GM18511 (cell line): Measurements from ENCODE around the gene GRIN2C.
"Not testable (repeated sequence)": the region's sequence is repeated elsewhere in the genome, so short reads cannot be mapped to it uniquely, and the experiment has no call there.

Experiments used
- ATAC-seq: cut with Tn5 transposase; IDR thresholded peaks from one replicate; pipeline ENCODE4 v1.9.1; 2021; ENCODE audit warnings: mild to moderate bottlenecking, moderate library complexity; ENCODE audit not compliant: unreplicated experiment

Gene GRIN2C

DNA sequence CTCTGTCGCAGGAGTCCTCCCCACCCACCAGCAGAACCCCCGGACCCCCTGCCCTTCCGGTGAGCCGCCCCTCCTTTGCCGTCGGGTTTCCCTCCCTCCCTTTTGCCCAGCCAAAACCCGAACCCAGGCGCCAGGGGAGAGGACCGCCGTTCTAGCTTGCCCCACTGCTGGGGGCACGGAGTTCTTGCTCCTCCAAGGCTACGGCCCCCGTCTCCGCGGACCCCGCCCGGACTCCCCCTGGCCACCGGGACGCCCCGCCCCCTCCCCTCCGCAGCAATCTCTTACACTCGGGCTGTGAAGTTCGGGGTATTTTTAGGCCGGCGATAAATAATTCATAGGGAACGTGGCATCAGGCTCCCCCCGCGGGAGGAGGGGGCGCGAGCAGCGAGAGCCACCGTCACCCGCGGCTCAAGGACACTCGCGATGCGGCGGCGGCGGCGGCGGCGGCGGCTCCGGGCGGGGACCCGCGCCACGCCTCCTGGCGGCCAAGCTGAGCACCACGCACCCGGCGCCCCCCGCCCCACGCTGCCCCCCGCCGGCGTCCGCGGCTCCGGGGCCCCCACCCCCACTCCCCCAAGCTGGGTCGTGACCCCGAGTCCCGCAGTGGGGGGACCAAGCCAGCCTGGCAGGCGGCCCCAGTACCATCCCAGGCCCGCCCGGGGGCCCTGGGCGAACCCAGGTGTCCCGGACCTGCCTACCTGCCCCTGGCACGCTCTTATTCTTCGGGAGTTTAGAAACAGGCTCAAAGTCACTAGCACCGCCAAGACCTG is at the start of gene GRIN2C:
Gene GRIN2C (minus strand): TSS at position 427 of the 770 bp plus-strand sequence. CDS start 4,793 bp downstream, outside the sequence.
- ATAC-seq = no peak

DNA sequence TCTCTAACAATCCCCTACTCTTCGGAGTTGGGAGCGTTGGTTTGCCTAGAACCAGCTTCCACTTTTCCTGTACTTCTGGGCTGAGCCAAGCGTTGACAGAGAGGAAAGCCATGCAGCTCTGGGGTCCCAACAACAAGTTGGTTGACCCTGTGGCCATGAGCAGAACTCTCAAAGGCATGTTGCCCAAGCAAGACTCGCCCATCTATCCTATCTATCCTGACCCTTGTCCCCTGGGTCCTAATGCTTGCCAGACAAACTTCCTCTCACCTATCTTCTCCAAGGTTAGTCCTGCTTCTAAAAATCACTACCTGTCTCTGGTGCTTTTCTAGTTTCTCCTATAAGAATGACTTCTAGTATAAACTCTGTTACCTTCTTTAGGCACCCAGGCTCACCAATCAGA is 49.4 kb upstream of the GRIN2C start:
- ATAC-seq = not testable (repeated sequence)

DNA sequence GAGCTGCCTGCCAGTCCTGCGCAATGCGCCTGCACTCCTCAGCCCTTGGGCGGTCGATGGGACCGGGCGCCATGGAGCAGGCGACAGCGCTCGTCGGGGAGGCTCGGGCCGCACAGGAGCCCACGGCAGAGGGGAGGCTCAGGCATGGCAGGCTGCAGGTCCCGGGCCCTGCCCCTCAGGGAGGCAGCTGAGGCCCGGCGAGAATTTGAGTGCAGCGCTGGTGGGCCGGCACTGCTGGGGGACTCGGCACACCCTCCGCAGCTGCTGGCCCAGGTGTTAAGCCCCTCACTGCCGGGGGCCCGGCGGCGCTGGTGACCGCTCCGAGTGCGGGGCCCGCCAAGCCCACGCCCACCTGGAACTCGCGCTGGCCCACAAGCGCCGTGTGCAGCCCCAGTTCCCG is 47.3 kb upstream of the GRIN2C start:
- no peak for ATAC-seq

DNA sequence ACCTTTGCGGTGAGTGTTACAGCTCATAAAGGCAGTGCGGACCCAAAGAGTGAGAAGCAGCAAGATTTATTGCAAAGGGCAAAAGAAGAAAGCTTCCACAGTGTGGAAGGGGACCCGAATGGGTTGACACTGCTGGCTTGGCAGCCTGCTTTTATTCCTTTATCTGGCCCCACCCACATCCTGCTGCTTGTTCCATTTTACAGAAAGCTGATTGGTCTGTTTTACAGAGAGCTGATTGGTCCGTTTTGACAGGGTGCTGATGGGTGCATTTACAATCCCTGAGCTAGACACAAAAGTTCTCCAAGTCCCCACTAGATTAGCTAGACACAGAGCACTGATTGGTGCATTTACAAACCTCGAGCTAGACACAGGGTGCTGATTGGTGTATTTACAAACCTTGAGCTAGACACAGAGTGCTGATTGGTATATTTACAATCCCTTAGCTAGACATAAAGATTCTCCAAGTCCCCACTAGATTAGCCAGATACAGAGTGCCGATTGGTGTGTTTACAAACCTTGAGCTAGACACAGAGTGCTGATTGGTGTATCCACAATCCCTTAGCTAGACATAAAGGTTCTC is 46.6 kb upstream of the GRIN2C start:
- not testable (repeated sequence) for ATAC-seq

DNA sequence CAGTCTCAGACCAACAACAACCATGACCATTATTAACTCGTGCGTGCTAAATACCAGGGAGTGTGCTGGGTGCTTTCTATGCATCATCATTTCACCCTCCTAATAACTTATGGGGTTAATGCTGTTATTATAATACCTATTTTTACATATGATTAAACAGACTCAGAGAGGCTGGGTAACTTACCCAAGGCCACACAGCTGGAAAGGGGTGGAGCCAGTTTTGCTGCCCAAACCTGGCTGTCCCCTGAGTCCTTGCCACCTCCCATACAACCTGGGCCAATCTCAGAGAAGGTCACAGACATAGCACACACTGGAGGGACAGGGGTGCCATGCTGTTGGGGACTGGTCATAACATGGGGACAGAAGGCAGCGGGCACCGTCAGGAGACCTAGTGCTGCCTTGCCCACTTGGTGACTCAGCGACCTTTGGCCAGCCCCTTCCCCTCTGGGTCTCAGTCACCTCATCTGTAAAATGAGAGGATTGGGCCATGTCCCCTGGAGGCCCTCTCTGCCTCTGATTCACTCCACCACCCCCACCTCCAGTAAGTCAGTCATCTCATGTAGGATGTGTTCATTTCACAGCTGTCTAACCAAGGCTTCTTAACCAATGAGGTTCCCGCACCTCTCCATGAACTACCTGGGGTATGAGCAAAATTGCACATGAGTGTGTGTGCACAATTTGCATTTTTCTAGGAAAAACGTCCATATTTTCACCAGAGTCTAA is 45.2 kb upstream of the GRIN2C start:
- no peak for ATAC-seq

DNA sequence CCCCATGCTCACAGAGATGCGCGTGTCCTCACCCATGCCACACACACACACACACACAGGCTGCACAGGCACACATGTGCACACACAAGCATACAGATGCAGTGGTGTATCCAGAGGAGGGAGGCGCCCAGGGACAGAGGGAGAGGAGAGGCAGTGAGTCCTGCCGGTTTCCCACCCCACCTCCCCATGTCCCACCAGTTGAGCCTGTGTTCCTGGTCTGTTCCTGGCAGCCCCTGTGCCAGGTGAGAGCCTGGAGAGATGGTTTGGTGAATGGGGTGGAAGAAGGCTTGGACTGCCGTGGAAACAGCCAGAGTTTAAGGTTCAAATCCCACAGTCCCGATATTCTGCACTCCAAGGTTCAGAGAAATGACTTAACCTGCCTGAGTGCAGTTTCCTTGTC is 44.0 kb upstream of the GRIN2C start:
- no peak for ATAC-seq

DNA sequence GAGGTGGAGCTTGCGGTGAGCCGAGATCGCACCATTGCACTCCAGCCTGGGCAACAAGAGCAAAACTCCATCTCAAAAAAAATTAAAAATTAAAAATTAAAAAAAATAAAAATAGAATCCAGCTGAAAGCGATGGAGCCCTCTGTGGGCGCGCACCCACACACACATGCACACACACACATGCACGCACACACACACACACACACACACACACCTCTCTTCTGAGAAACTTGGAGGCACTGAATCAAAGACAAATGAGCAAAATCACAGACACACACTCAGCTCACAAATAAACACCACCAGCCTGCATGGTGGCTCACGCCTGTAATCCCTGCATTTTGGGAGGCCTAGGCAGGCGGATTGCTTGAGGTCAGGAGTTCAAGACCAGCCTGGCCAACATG is 43.3 kb upstream of the GRIN2C start:
- no peak for ATAC-seq

DNA sequence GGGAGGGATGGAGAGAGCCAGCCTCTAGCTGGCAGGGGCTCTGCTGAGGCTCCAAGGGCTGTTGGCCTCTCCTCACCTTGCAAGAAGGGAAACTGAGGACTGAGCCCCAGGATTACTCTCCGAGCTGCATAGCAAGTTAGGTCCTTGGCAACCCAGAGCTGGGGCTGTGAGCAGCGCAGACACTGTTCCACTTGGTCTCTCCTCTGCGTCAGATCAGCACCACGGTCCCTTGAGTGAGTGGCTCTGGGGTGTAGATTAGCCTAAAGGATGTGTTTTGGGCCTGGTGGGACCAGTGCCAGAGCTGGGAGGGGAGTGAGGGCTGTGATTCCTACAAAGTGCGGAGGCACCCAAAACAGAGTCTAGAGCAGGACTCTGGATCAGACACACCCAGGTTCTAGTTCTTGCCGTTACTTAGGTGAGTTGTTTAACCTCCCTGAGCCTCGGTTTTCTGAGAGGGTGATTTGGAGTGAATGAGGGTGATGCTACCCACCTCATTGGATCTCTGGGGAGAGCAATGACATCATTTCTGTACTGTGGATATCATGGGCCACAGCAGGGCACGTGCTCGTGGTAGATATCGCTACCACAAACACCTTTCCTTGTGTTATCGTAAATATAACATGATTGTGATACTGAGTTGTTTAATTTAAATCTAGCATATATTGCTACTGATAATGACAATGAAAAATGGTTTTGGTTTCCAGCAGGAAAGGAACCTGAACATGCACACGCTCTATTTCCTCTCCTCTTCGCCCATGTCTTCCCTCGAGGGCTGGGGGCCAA is 41.9 kb upstream of the GRIN2C start:
- ATAC-seq = no peak

DNA sequence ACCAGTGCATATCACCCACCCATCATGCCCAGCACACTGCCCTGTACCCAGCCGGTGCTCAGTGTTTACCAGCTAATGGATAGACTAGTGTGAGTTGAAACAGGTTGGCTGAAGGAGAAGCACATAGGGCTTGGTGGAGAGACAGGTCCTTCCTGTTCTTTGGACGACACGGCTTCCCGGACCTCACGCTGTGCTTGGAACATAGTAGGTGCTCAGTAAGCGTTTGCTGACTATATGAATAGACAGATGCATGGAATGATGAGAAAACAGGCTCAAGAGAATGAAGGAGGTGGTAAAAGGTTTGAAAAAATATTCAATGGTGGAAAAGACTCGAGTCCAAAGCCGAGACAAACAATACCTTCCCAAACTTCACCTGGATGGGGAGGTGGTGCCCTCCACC is 40.5 kb upstream of the GRIN2C start:
- no peak for ATAC-seq

DNA sequence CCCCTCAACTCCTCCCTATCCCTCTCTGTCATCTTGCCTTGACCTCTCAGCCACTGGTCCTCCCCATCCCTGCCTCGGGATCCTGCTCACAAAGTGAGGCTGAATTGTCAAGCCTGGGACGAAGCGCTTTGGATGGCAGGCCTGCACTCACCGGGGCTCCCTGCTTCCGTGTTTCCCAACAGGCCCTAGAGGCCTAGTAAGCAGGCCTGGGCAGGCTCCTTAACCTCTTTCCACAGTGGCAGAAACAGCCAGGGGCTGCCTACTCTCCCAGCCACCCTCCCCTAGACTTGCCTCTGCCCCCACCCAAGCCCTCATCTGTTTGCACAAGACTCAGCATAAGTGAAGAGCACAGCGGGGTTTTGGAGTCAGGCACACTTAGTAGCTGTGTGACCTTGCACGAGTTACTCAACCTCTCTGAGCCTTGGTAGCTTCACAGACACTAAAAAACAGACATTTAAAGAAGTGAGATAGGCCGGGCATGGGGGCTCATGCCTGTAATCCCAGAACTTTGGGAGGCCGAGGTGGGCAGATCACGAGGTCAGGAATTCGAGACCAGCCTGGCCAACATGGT is 38.8 kb upstream of the GRIN2C start:
- no peak for ATAC-seq

DNA sequence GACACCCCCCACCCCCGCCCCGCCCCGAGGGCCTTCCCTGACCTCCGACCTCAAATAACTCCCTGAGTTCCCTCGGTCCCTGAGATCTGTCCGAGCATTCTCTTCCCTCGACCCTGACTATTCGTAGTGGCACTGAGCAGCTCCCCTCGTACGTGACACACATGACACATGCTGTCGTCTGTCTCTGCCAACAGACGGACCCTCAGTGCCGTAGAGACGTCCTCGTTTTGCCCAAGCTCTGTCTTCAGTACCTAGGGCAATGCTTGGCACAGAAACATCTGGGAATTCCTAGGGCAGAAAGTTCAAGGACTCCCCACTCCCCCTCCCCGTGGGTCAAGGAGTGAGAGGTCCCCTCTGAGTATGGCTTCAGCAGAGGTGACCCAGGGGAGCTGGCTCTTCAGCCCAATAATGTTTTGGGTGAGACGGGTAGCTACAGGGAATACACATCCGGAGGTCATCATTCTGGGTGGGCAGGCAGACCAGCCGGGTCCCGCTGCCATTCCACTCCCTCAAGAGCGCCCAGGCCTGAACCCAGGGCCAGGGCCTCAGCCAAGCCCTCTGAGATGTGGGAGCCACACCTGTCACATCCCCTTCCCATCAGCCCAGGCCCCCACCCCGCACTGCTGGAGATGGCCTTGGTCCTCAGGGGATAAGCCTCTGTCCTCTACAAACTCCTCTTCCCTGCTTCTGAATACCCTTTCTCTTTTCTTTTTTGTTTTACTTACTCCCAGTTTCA is 34.4 kb upstream of the GRIN2C start:
- ATAC-seq = no peak

DNA sequence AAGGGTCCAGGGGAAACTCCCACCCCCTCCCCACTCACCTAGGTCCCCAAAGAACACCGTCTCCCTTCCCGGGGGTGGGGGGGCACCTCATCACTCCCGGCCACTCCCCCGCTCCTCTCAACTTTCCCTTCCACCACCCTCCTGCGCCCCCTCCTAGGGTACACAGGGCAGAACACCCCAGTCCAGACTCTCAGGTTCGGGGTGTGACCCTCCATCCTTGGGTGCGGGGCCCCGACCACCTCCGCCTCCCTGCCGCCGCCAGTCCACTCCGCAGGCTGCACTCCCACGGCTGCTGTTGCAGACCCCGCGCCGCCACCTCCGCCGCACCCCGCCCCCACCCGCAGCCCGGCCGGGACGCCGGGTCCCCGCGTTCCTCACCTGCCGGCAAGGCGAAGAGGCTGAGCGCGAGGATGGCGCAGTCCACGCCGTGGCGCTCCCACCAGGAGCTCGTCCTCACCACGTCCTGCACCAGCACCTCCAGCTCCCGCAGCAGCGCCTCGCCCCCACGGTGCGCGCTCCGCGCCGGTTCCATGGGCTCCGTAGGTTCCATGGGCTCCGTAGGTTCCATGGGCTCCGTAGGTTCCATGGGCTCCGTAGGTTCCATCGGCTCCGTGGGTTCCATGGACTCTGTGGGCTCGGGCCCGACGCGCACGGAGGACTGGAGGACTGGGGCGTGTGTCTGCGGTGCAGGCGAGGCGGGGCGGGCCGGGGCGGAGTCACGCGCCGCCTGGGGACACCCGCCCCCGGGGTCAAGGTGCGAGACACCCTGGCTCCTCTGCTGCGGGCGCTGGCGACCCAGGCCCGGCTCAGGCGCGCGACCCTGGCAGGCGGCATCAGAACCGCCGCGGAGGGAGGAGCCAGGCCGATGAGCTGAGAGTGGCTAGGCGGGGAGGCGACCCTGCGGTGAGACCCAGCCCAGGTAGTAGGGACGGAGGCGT is 33.6 kb upstream of the GRIN2C start, which contains the start of gene FADS6:
Gene FADS6 (minus strand): TSS at position 660 of the 938 bp plus-strand sequence. CDS start 38 bp downstream, at position 622.
- no peak for ATAC-seq

DNA sequence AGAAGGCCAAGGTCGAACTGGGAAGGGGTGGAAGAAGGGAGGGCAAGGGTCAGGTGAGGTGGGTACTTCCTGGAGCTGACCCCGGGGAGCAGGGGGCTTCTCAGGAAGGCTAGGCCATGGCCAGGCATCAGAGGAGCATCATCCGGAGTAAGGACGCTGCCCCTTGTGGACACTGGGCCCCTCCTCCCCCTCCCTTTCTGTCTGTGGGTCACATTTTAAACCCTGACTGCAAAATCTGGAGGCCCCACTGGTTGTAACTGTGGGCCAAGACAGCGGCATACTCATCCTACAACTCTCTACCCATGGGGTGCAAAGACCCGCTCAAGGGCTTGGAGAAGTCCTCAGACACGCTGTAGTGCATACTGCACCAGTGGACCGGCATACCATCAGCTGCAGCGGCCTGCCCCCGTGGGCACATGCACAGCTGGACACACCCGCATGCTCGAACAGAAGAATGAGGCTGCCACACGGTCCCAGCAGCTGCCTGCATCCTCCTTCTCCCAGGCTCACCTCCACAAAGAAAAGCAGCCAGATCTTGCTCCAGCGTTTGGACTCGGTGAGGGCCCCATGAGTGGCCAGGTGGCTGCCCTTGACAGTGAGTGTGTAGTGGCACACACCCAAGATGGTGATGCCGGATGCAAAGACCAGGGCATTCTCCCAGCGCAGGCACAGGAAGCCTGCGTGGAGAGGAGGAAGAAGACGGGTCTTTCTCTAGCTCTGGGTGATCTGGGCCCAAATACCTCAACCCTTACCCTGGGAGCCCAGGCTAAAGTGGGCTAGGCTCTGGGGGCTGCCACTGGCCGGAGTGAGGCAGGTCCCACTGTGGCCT is 32.5 kb upstream of the GRIN2C start:
- ATAC-seq = no peak

DNA sequence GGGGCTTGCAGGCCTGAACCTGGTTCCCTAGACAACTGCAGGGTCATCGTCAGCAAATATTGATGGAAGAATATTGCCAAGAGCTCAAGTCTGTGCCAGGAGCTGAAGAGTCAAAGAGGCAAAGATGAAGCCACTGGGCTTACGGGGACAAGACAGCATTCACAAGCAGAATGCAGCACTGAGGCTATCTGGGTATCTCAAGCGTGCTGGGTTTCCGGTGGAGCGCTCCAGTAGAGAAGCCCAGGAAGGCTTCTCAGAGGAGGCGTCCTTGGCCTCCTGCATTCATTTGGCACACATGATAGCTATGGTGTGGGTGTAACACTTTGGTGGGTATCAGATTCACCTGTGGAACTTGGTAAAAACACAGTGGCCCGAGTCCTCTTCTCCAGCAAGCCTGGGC is 30.9 kb upstream of the GRIN2C start:
- ATAC-seq = no peak

DNA sequence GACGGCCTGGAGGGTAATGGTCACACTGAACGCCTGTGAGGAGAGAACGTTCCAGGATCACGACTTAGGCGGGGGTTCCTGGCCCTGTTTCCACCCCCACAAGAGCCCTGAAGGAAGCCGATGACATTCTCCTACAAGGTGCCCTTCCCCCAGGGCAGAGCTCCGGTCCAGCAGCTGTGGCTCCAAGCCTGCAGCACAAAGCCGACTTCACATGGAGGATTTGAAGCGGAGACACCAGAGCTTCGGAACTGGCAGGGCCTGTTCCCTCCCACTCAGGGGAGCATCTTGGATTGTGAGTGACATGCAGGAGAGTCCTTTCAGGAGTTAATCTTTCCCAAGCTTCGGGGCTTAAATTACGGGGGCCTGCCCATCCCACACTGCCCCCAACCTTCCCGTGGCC is 28.8 kb upstream of the GRIN2C start:
- no peak for ATAC-seq

DNA sequence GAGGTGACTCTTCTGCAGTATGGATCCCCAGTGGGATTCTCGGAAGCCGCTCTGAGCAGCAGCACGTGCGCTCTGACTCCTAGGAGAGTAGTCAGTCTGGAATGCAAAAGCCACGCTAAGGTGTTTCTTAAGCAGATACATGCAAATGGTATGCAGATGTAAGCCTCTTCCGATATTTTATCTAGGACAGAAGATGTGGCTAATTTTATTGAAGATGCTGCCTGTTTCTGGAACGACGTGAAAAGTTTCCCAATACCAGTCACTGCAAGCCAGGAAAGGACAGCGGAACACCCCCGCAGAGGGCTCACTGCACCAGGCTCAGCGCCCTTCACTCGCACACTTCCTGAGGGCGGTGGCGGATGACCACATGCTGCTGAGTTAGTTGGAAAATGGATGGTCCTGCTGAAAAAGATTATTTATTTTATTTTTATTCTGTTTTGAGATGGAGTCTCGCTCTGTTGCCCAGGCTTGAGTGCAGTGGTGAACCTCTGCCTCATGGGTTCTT is 23.6 kb upstream of the GRIN2C start:
- no peak for ATAC-seq

DNA sequence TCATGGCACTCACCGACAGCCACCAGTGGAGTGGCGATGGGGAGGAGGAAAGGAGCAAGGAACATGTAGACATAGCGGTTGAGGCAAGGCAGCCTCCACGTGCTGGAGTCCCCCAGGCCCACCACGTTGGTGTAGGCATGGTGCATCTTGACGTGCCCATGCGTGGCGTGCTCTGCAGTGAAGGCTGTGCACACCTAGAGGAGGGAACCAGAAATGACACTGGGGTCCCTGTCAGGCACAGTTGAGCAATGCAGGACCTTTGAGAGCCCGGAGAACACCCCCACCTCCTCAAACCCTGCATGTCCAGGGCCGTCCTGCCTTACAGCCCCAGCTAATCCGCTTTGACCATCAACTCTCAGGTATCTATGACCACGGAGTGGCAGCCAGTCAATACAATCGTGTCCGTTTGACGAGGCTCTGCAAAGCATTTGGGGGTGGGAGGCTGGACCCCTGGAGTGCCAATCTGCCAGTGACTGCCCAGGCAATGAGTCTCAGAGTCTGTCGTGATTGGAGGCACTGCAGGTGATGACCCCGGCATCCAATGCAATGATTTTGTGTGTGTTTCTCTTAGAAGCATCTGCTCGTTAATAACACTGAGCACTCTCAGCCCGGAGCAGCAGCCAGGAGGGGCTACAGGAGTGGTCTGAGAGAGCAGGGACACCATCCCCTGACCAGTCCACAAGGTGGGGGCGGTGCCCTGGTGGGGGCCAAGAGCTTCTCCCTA is 23.0 kb upstream of the GRIN2C start:
- no peak for ATAC-seq
